Naive thymus-derived CD4-positive, alpha-beta T cell (primary cell): Measurements from ENCODE around the gene ZNHIT2. TPM values are rescaled to one million over a fixed set of nuclear protein-coding genes. Genes with fewer than 3 reads are reported as not detected.

ENCODE experiments used
- ATAC-seq: fragments of 150-1000 bp; cut with Tn5 transposase; 2 replicates; pipeline ENCODE4 v1.10.0; 2021; ENCODE audit warnings: mild to moderate bottlenecking, moderate library complexity
- CTCF ChIA-PET: fragments of 350-600 bp; sonication (Branson Sonifier 250); formaldehyde crosslinking; loops from one replicate; lab custom pipeline; 2021; ENCODE audit warnings: antibody characterized with exemption; lab: Charles Lee
- POLR2A ChIA-PET: fragments of 350-600 bp; sonication (Branson Sonifier 250); formaldehyde crosslinking; loops from one replicate; lab custom pipeline; 2021; ENCODE audit warnings: antibody characterized with exemption, inconsistent platforms; lab: Charles Lee
- DNase-seq, 9 donors: peaks; one replicate each; pipeline versions ENCODE4 v3.0.0 to v3.0.0-alpha.2; 2020 to 2022; ENCODE audit warnings: mixed read lengths in 1 of 9
- H3K27ac ChIP-seq: one replicate; pipeline ENCODE4 v1.7.0; 2013; ENCODE audit warnings: mild to moderate bottlenecking, low read depth, low read length, moderate library complexity
- H3K27me3 ChIP-seq, 2 donors: one replicate each; pipeline ENCODE4 v1.7.0; 2013; ENCODE audit warnings: low read length in 2 of 2, mild to moderate bottlenecking in 2 of 2, moderate library complexity in 2 of 2; ENCODE audit not compliant: control insufficient read depth in 2 of 2, insufficient read depth in 2 of 2
- H3K36me3 ChIP-seq, 3 experiments: 1 replicate in 2 of 3; 2 replicates in 1 of 3; pipeline ENCODE4 v1.7.0; 2013; ENCODE audit warnings: low read length in 3 of 3, mild to moderate bottlenecking in 3 of 3, moderate library complexity in 1 of 3; ENCODE audit not compliant: insufficient read depth in 3 of 3, control insufficient read depth in 2 of 3
- H3K4me1 ChIP-seq, 2 donors: one replicate each; pipeline ENCODE4 v1.7.0; 2013; ENCODE audit warnings: low read length in 2 of 2, mild to moderate bottlenecking in 2 of 2, moderate library complexity in 1 of 2; ENCODE audit not compliant: control insufficient read depth in 2 of 2, insufficient read depth in 2 of 2
- H3K4me3 ChIP-seq: 2 replicates; pipeline ENCODE4 v1.7.0; 2013; ENCODE audit warnings: mild to moderate bottlenecking, low read length
- H3K9me3 ChIP-seq, 3 experiments: 1 replicate in 2 of 3; 2 replicates in 1 of 3; pipeline ENCODE4 v1.7.0; 2013; ENCODE audit warnings: low read length in 3 of 3; ENCODE audit not compliant: control insufficient read depth in 2 of 3
- H3K27ac Mint-ChIP-seq, 9 donors: one replicate each; pipeline ENCODE4 v1.8.0; 2020 to 2022; ENCODE audit warnings: mixed read lengths in 9 of 9, mild to moderate bottlenecking in 8 of 9, moderate library complexity in 5 of 9, inconsistent platforms in 2 of 9
- H3K27me3 Mint-ChIP-seq, 5 donors: one replicate each; pipeline ENCODE4 v1.8.0; 2021 to 2022; ENCODE audit warnings: mixed read lengths in 5 of 5, mild to moderate bottlenecking in 1 of 5
- H3K36me3 Mint-ChIP-seq, 5 donors: one replicate each; pipeline ENCODE4 v1.8.0; 2020 to 2022; ENCODE audit warnings: mixed read lengths in 5 of 5, mild to moderate bottlenecking in 3 of 5, inconsistent platforms in 1 of 5
- H3K4me1 Mint-ChIP-seq, 7 donors: one replicate each; pipeline ENCODE4 v1.8.0; 2020 to 2022; ENCODE audit warnings: mixed read lengths in 7 of 7, mild to moderate bottlenecking in 3 of 7, inconsistent platforms in 1 of 7
- H3K4me3 Mint-ChIP-seq, 10 donors: one replicate each; pipeline ENCODE4 v1.8.0; 2020 to 2022; ENCODE audit warnings: mild to moderate bottlenecking in 10 of 10, mixed read lengths in 10 of 10, moderate library complexity in 6 of 10, inconsistent platforms in 2 of 10
- H3K9me3 Mint-ChIP-seq, 11 donors: one replicate each; pipeline ENCODE4 v1.8.0; 2020 to 2022; ENCODE audit warnings: mixed read lengths in 11 of 11, mild to moderate bottlenecking in 4 of 11, inconsistent platforms in 1 of 11, moderate library complexity in 1 of 11
- intact Hi-C, 2 donors: fragments of 100-400 bp; cut with micrococcal nuclease; formaldehyde crosslinking; loops; one replicate each; pipeline ENCODE4 v1.15.1; 2023
- polyA plus RNA-seq, 2 donors: library from polyadenylated mRNA; unstranded; fragments of 300-500 nt; fragmentation: Illumina TruSeq; gene quantifications; one replicate each; pipeline ENCODE4 v1.2.3, GENCODE V29; 2021
- total RNA-seq, 6 experiments: library from RNA in 5 of 6; stranded (reverse) in 5 of 6; gene quantifications; 1 replicate in 5 of 6; 2 replicates in 1 of 6; pipeline ENCODE4 v1.2.3 and lab custom pipeline; 2021 to 2026

ZNHIT2 gene
- total and polyA plus RNA-seq, 7 experiments from 2014 or later: 9.9 to 35.6 (median 14.3) TPM

- H3K36me3 ChIP-seq: peaks cover 0 to 27% (median under 1%) of the 10 kb centered on the region in 3 experiments
- peak overlapping the region; percentile 76 to 100 (median 84) for H3K27ac Mint-ChIP-seq
- H3K27me3 Mint-ChIP-seq: no peaks in the 10 kb centered on the region
- peak overlapping the region; percentile 74 for H3K27ac ChIP-seq
- H3K4me3 Mint-ChIP-seq: peak overlapping the region; percentile 83 to 97 (median 89)
- intact Hi-C loops: loop anchor here (5.0 to 10.0 kb wide), 4 partner anchors 71 to 399 kb away; partner anchors contain the start of genes CDC42EP2 (in 1 of the 2), RASGRP2 (in 1 of the 2) and SAC3D1 (in 1 of the 2)
- H3K9me3 ChIP-seq: no peaks in the 10 kb centered on the region
- H3K4me3 ChIP-seq: peak overlapping the region; percentile 83
- ChIA-PET POLR2A (interaction anchor here (1.0 to 7.5 kb wide), 7 partner anchors 8 to 369 kb away, joined by 4 to 98 read pairs (median 8); partner anchors contain the start of genes ARL2, FAU, MRPL49 and RASGRP2), CTCF (interaction anchor here (0.7 to 4.1 kb wide), 4 partner anchors 8 to 31 kb away, joined by 3 to 48 read pairs (median 3); partner anchors contain the start of genes FAU and MRPL49)
- H3K27me3 ChIP-seq: no peaks in the 10 kb centered on the region
- DNase-seq (no peak), ATAC-seq (no peak)
- peaks cover 17 to 59% (median 41%) of the 10 kb centered on the region in 7 donors for H3K4me1 Mint-ChIP-seq
- peaks cover 33 to 39% of the 10 kb centered on the region in 2 donors for H3K4me1 ChIP-seq
- peaks cover 0 to 8% (median 6%) of the 10 kb centered on the region in 5 donors for H3K36me3 Mint-ChIP-seq
- no peaks in the 10 kb centered on the region for H3K9me3 Mint-ChIP-seq
These were observed 4.1 kb downstream of the ZNHIT2 start for GRCh38 chr11:65113361-65113756.

- peak; percentile 67 to 88 (median 81) for DNase-seq
- H3K36me3 ChIP-seq: peaks cover 0 to 29% (median 0%) of the 10 kb centered on the region in 3 experiments
- H3K4me1 ChIP-seq: peaks cover 33 to 36% of the 10 kb centered on the region in 2 donors
- H3K27ac ChIP-seq: peak overlapping the region; percentile 74
- H3K4me3 ChIP-seq: peak overlapping the region; percentile 83
- Mint-ChIP-seq H3K27ac (peak overlapping the region; percentile 76 to 100 (median 84)), H3K4me3 (peak overlapping the region; percentile 83 to 97 (median 89)), H3K27me3 (no peaks in the 10 kb centered on the region), H3K4me1 (peaks cover 17 to 55% (median 38%) of the 10 kb centered on the region in 7 donors), H3K36me3 (peaks cover 0 to 5% (median 3%) of the 10 kb centered on the region in 5 donors), H3K9me3 (no peaks in the 10 kb centered on the region)
- POLR2A ChIA-PET: interaction anchor here (0.6 to 7.5 kb wide), 14 partner anchors 9 to 967 kb away, joined by 3 to 98 read pairs (median 4); partner anchors contain the start of genes CAPN1, CDCA5, FAU and MRPL49
- intact Hi-C loops: loop anchor here (1.0 to 10.0 kb wide), 5 partner anchors 70 to 400 kb away; partner anchors contain the start of genes ATG2A (in 1 of the 2), CDC42EP2 (in 1 of the 2), RASGRP2 (in 1 of the 2) and SAC3D1 (in 1 of the 2)
- peak; percentile 69 for ATAC-seq
- CTCF ChIA-PET: interaction anchor here (0.7 to 4.1 kb wide), 3 partner anchors 8 to 30 kb away, joined by 3 to 48 read pairs (median 3); partner anchors contain the start of genes FAU and MRPL49
- no peaks in the 10 kb centered on the region for H3K9me3 ChIP-seq
- no peaks in the 10 kb centered on the region for H3K27me3 ChIP-seq
These were observed 4.7 kb downstream of the ZNHIT2 start for GRCh38 chr11:65112546-65113360.

GRCh38 chr11:65111744-65112545 lies 5.6 kb downstream of the ZNHIT2 start, which contains the start of gene TM7SF2:
TM7SF2 (plus strand) TSS chr11:65111872; CDS start chr11:65112016, 144 bp downstream.
- no peaks in the 10 kb centered on the region for H3K9me3 Mint-ChIP-seq
- ChIA-PET POLR2A (interaction anchor here (0.6 to 7.5 kb wide), 17 partner anchors 10 to 967 kb away, joined by 3 to 98 read pairs (median 4); partner anchors contain the start of genes ARL2, CAPN1, CDCA5 and FAU), CTCF (interaction anchor here (0.8 to 4.1 kb wide), 5 partner anchors 9 to 99 kb away, joined by 3 to 48 read pairs (median 4); partner anchors contain the start of genes FAU and MRPL49)
- H3K4me1 Mint-ChIP-seq: peaks cover 17 to 52% (median 38%) of the 10 kb centered on the region in 7 donors
- Histone ChIP-seq H3K4me3 (peak within 1 kb of the TSS; percentile 83), H3K4me1 (peaks cover 33 to 36% of the 10 kb centered on the region in 2 donors), H3K27me3 (no peaks in the 10 kb centered on the region), H3K36me3 (peaks cover 0 to 37% (median 4%) of the 10 kb centered on the region in 3 experiments), H3K9me3 (no peaks in the 10 kb centered on the region), H3K27ac (peak within 1 kb of the TSS; percentile 74)
- peak within 1 kb of the TSS; percentile 85 to 97 (median 89) for H3K4me3 Mint-ChIP-seq
- no peaks in the 10 kb centered on the region for H3K27me3 Mint-ChIP-seq
- DNase-seq (peak; percentile 84 to 94 (median 92)), ATAC-seq (peak; percentile 82)
- intact Hi-C loops: loop anchor here (1.0 to 10.0 kb wide), 9 partner anchors 10 to 400 kb away; partner anchors contain the start of genes ATG2A (in 1 of the 2), CAPN1 (in 1 of the 2), CDC42EP2 (in 1 of the 2) and FAU (in 1 of the 2)
- H3K27ac Mint-ChIP-seq: peak within 1 kb of the TSS; percentile 80 to 100 (median 90)
- peaks cover 0 to 4% (median under 1%) of the 10 kb centered on the region in 5 donors for H3K36me3 Mint-ChIP-seq

- H3K9me3 Mint-ChIP-seq: no peaks in the 10 kb centered on the region
- peak overlapping the region; percentile 80 to 100 (median 90) for H3K27ac Mint-ChIP-seq
- peaks cover 27 to 30% of the 10 kb centered on the region in 2 donors for H3K4me1 ChIP-seq
- intact Hi-C loops: loop anchor here (1.0 to 10.0 kb wide), 8 partner anchors 11 to 401 kb away; partner anchors contain the start of genes CAPN1 (in 1 of the 2), CDC42EP2 (in 1 of the 2), FAU (in 1 of the 2) and MRPL49 (in 1 of the 2)
- peaks cover 23 to 47% (median 35%) of the 10 kb centered on the region in 7 donors for H3K4me1 Mint-ChIP-seq
- no peak overlapping the region for H3K4me3 ChIP-seq
- DNase-seq (peak in 1 of 9 donors; percentile 29), ATAC-seq (no peak)
- H3K27me3 ChIP-seq: no peaks in the 10 kb centered on the region
- H3K36me3 ChIP-seq: peaks cover 0 to 42% (median 4%) of the 10 kb centered on the region in 3 experiments
- CTCF ChIA-PET: interaction anchor here (0.8 to 4.1 kb wide), 9 partner anchors 10 to 260 kb away, joined by 3 to 48 read pairs (median 4); partner anchors contain the start of genes FAU and MRPL49
- H3K4me3 Mint-ChIP-seq: peak overlapping the region; percentile 85 to 97 (median 89)
- H3K27me3 Mint-ChIP-seq: no peaks in the 10 kb centered on the region
- peak overlapping the region; percentile 70 for H3K27ac ChIP-seq
- H3K36me3 Mint-ChIP-seq: peaks cover 0 to 7% (median 5%) of the 10 kb centered on the region in 5 donors
- no peaks in the 10 kb centered on the region for H3K9me3 ChIP-seq
- POLR2A ChIA-PET: interaction anchor here (0.7 to 7.5 kb wide), 15 partner anchors 10 to 390 kb away, joined by 3 to 98 read pairs (median 4); partner anchors contain the start of genes ARL2, CAPN1, CDCA5 and FAU
These were observed 6.2 kb downstream of the ZNHIT2 start for GRCh38 chr11:65111159-65111743.

- Histone ChIP-seq H3K27me3 (no peaks in the 10 kb centered on the region), H3K27ac (peak overlapping the region; percentile 70), H3K9me3 (no peaks in the 10 kb centered on the region), H3K4me3 (no peak overlapping the region), H3K4me1 (peaks cover 21 to 23% of the 10 kb centered on the region in 2 donors), H3K36me3 (peaks cover 0 to 39% (median 4%) of the 10 kb centered on the region in 3 experiments)
- Mint-ChIP-seq H3K4me3 (peak overlapping the region; percentile 43 to 89 (median 56)), H3K9me3 (no peaks in the 10 kb centered on the region), H3K4me1 (peaks cover 28 to 48% (median 35%) of the 10 kb centered on the region in 7 donors), H3K36me3 (peaks cover 0 to 15% (median 7%) of the 10 kb centered on the region in 5 donors), H3K27ac (peak overlapping the region; percentile 50 to 100 (median 86)), H3K27me3 (no peaks in the 10 kb centered on the region)
- ChIA-PET POLR2A (interaction anchor here (1.0 to 7.5 kb wide), 13 partner anchors 8 to 399 kb away, joined by 3 to 98 read pairs (median 4); partner anchors contain the start of genes ARL2, CAPN1, DPF2 and FAU), CTCF (interaction anchor here (0.5 to 4.1 kb wide), 11 partner anchors 9 to 304 kb away, joined by 3 to 48 read pairs (median 3); partner anchors contain the start of genes CAPN1, FAU and MRPL49)
- peak; percentile 78 for ATAC-seq
- DNase-seq: peak; percentile 82 to 99 (median 93)
- intact Hi-C loops: loop anchor here (1.0 to 10.0 kb wide), 15 partner anchors 8 to 402 kb away; partner anchors contain the start of genes CAPN1 (in 2 of the 2), ARL2 (in 1 of the 2), CDC42EP2 (in 1 of the 2) and CDCA5 (in 1 of the 2)
These were observed 7.1 kb downstream of the ZNHIT2 start for GRCh38 chr11:65110354-65110861.
